Measurements from ENCODE around the gene KRTAP10-9. TPM values are rescaled to one million over a fixed set of nuclear protein-coding genes. Genes with fewer than 3 reads are reported as not detected.
"Not testable (repeated sequence)": the region's sequence is repeated elsewhere in the genome, so short reads cannot be mapped to it uniquely, and the experiment has no call there.

The KRTAP10-9 gene
- total RNA-seq, 1 donor from 2014 or later = not detected

GRCh38 chr21:44606495-44606894 lies 20.4 kb upstream of the KRTAP10-9 start:
- H3K4me3 ChIP-seq (ENCODE audit: low read depth, low read length) = no peak overlapping the region
- no peak for DNase-seq (ENCODE audit: low read depth)
- no peak for TF ChIP-seq CTCF (conservative IDR thresholded peaks at IDR 0.05; ENCODE audit: low read depth, low read length)

GRCh38 chr21:44609193-44609592 lies 17.7 kb upstream of the KRTAP10-9 start:
- H3K4me3 ChIP-seq (ENCODE audit: low read depth, low read length) = no peak overlapping the region
- no peak for TF ChIP-seq CTCF (conservative IDR thresholded peaks at IDR 0.05; ENCODE audit: low read depth, low read length)
- no peak for DNase-seq (ENCODE audit: low read depth)

GRCh38 chr21:44610157-44610843 lies 16.6 kb upstream of the KRTAP10-9 start:
- not testable (repeated sequence) for H3K4me3 ChIP-seq (ENCODE audit: low read depth, low read length); DNase-seq (ENCODE audit: low read depth)

- H3K4me3 ChIP-seq (ENCODE audit: low read depth, low read length) = no peak overlapping the region
- DNase-seq (ENCODE audit: low read depth) = no peak
- no peak for TF ChIP-seq CTCF (conservative IDR thresholded peaks at IDR 0.05; ENCODE audit: low read depth, low read length)
Measured at GRCh38 chr21:44611551-44611950, 15.3 kb upstream of the KRTAP10-9 start.

GRCh38 chr21:44612029-44612486 lies 14.8 kb upstream of the KRTAP10-9 start, which contains the start of gene KRTAP10-8:
Gene KRTAP10-8, plus strand, starts transcription at chr21:44612079. Its CDS starts 22 bp downstream, at chr21:44612101.
- DNase-seq (ENCODE audit: low read depth) = no peak
- H3K4me3 ChIP-seq (ENCODE audit: low read depth, low read length) = no peak within 1 kb of the TSS
- no peak for TF ChIP-seq CTCF (conservative IDR thresholded peaks at IDR 0.05; ENCODE audit: low read depth, low read length)

- no peak overlapping the region for H3K4me3 ChIP-seq (ENCODE audit: low read depth, low read length)
- no peak for DNase-seq (ENCODE audit: low read depth)
- no peak for TF ChIP-seq CTCF (conservative IDR thresholded peaks at IDR 0.05; ENCODE audit: low read depth, low read length)
Measured at GRCh38 chr21:44612669-44613229, 14.1 kb upstream of the KRTAP10-9 start.

- DNase-seq (ENCODE audit: low read depth) = no peak
- no peak overlapping the region for H3K4me3 ChIP-seq (ENCODE audit: low read depth, low read length)
- no peak for TF ChIP-seq CTCF (conservative IDR thresholded peaks at IDR 0.05; ENCODE audit: low read depth, low read length)
Measured at GRCh38 chr21:44613386-44614155, 13.3 kb upstream of the KRTAP10-9 start.

All from epithelial cell of proximal tubule (primary cell).